ENCODE measurements around the gene TMEM150B. TPM values are rescaled to one million over a fixed set of nuclear protein-coding genes. Genes with fewer than 3 reads are reported as not detected.

The TMEM150B gene
- total and polyA plus RNA-seq, 2 experiments from 2014 or later = not detected

- no peak for DNase-seq (ENCODE audit: low read depth in 1 of 2, low spot score in 1 of 2)
- no peak overlapping the region for H3K27ac ChIP-seq
- peaks cover 4% of the 10 kb centered on the region for H3K4me1 ChIP-seq (ENCODE audit: low read depth)
- H3K27me3 ChIP-seq = no peaks in the 10 kb centered on the region
- no peaks in the 10 kb centered on the region for H3K9me3 ChIP-seq (ENCODE audit: low read depth)
- no peaks in the 10 kb centered on the region for H3K36me3 ChIP-seq
- H3K4me3 ChIP-seq = no peak overlapping the region
- TF ChIP-seq, protein P1, sequence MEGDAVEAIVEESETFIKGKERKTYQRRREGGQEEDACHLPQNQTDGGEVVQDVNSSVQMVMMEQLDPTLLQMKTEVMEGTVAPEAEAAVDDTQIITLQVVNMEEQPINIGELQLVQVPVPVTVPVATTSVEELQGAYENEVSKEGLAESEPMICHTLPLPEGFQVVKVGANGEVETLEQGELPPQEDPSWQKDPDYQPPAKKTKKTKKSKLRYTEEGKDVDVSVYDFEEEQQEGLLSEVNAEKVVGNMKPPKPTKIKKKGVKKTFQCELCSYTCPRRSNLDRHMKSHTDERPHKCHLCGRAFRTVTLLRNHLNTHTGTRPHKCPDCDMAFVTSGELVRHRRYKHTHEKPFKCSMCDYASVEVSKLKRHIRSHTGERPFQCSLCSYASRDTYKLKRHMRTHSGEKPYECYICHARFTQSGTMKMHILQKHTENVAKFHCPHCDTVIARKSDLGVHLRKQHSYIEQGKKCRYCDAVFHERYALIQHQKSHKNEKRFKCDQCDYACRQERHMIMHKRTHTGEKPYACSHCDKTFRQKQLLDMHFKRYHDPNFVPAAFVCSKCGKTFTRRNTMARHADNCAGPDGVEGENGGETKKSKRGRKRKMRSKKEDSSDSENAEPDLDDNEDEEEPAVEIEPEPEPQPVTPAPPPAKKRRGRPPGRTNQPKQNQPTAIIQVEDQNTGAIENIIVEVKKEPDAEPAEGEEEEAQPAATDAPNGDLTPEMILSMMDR (IDR thresholded peaks at IDR 0.05; ENCODE audit: low read depth, low read length) = no peak
These were observed 60.6 kb downstream of the TMEM150B start for GRCh38 chr19:55264531-55264930.

Other genes starting within 250 kb of the TMEM150B start
- 2.0 and 3.9 TPM in 2 replicates for gene EPS8L1, start 249.5 kb downstream of the TMEM150B start, total RNA-seq
- 1.1 and 1.2 TPM in 2 replicates for gene EPS8L1, start 249.5 kb downstream of the TMEM150B start, polyA plus RNA-seq
- gene PPP1R12C, start 207.7 kb downstream of the TMEM150B start, total RNA-seq = 107 and 120 TPM in 2 replicates
- gene PPP1R12C, start 207.7 kb downstream of the TMEM150B start, polyA plus RNA-seq = 32.9 and 38.0 TPM in 2 replicates
- 16.1 and 25.0 TPM in 2 replicates for gene TNNT1, start 176.1 kb downstream of the TMEM150B start, total RNA-seq
- 34.7 and 35.5 TPM in 2 replicates for gene TNNT1, start 176.1 kb downstream of the TMEM150B start, polyA plus RNA-seq
- gene TNNI3, start 167.6 kb downstream of the TMEM150B start, total RNA-seq = 64.5 and 78.6 TPM in 2 replicates
- gene TNNI3, start 167.6 kb downstream of the TMEM150B start, polyA plus RNA-seq = 49.8 and 85.5 TPM in 2 replicates
- 3.2 and 3.5 TPM in 2 replicates for gene DNAAF3, start 158.7 kb downstream of the TMEM150B start, total RNA-seq
- gene DNAAF3, start 158.7 kb downstream of the TMEM150B start, polyA plus RNA-seq = 7.6 and 14.3 TPM in 2 replicates
- 0.12 and 0.53 TPM in 2 replicates for gene SYT5, start 145.1 kb downstream of the TMEM150B start, total RNA-seq
- gene SYT5, start 145.1 kb downstream of the TMEM150B start, polyA plus RNA-seq = not detected in 2 replicates
- 3.0 and 6.9 TPM in 2 replicates for gene PTPRH, start 115.8 kb downstream of the TMEM150B start, total RNA-seq
- gene PTPRH, start 115.8 kb downstream of the TMEM150B start, polyA plus RNA-seq = 2.3 TPM in 2 replicates
- 4.2 and 4.7 TPM in 2 replicates for gene TMEM86B, start 96.6 kb downstream of the TMEM150B start, total RNA-seq
- gene TMEM86B, start 96.6 kb downstream of the TMEM150B start, polyA plus RNA-seq = 2.6 and 5.3 TPM in 2 replicates
- gene PPP6R1, start 66.3 kb downstream of the TMEM150B start, total RNA-seq = 87.9 and 91.7 TPM in 2 replicates
- 98.7 and 101 TPM in 2 replicates for gene PPP6R1, start 66.3 kb downstream of the TMEM150B start, polyA plus RNA-seq
- gene HSPBP1, start 45.2 kb downstream of the TMEM150B start, total RNA-seq = 47.2 and 77.7 TPM in 2 replicates
- 68.9 and 123 TPM in 2 replicates for gene HSPBP1, start 45.2 kb downstream of the TMEM150B start, polyA plus RNA-seq
- gene BRSK1, start 41.3 kb downstream of the TMEM150B start, total RNA-seq = 34.4 and 34.7 TPM in 2 replicates
- 3.5 and 5.6 TPM in 2 replicates for gene BRSK1, start 41.3 kb downstream of the TMEM150B start, polyA plus RNA-seq
- gene KMT5C, start 14.5 kb upstream of the TMEM150B start, total RNA-seq = 58.9 and 82.4 TPM in 2 replicates
- gene KMT5C, start 14.5 kb upstream of the TMEM150B start, polyA plus RNA-seq = 63.5 and 81.7 TPM in 2 replicates
- gene COX6B2, start 29.4 kb upstream of the TMEM150B start, total RNA-seq = not detected in 2 replicates
- 0.06 and 0.17 TPM in 2 replicates for gene COX6B2, start 29.4 kb upstream of the TMEM150B start, polyA plus RNA-seq
- not detected in 2 replicates for gene GARIN5B, start 37.9 kb upstream of the TMEM150B start, total RNA-seq
- gene GARIN5B, start 37.9 kb upstream of the TMEM150B start, polyA plus RNA-seq = not detected in 2 replicates
- 0.12 and 0.49 TPM in 2 replicates for gene IL11, start 45.1 kb upstream of the TMEM150B start, total RNA-seq
- gene IL11, start 45.1 kb upstream of the TMEM150B start, polyA plus RNA-seq = 0.72 TPM in 1 of 2 replicates, not detected in the other
- not detected in 2 replicates for gene TMEM190, start 51.5 kb upstream of the TMEM150B start, total RNA-seq
- gene TMEM190, start 51.5 kb upstream of the TMEM150B start, polyA plus RNA-seq = 0.85 and 1.3 TPM in 2 replicates
- gene TMEM238, start 59.0 kb upstream of the TMEM150B start, total RNA-seq = 0.27 and 0.35 TPM in 2 replicates
- gene TMEM238, start 59.0 kb upstream of the TMEM150B start, polyA plus RNA-seq = 1.7 and 4.0 TPM in 2 replicates
- 757 and 1,325 TPM in 2 replicates for gene RPL28, start 60.6 kb upstream of the TMEM150B start, total RNA-seq
- 273 and 320 TPM in 2 replicates for gene RPL28, start 60.6 kb upstream of the TMEM150B start, polyA plus RNA-seq
- gene UBE2S, start 82.4 kb upstream of the TMEM150B start, total RNA-seq = 54.2 and 244 TPM in 2 replicates
- 164 and 471 TPM in 2 replicates for gene UBE2S, start 82.4 kb upstream of the TMEM150B start, polyA plus RNA-seq
- gene SHISA7, start 118.0 kb upstream of the TMEM150B start, total RNA-seq = not detected in 2 replicates
- gene SHISA7, start 118.0 kb upstream of the TMEM150B start, polyA plus RNA-seq = not detected in 2 replicates
- 99.4 and 200 TPM in 2 replicates for gene ISOC2, start 136.3 kb upstream of the TMEM150B start, total RNA-seq
- 73.9 and 89.7 TPM in 2 replicates for gene ISOC2, start 136.3 kb upstream of the TMEM150B start, polyA plus RNA-seq
- gene C19orf85, start 139.4 kb upstream of the TMEM150B start, total RNA-seq = not detected in 2 replicates
- gene C19orf85, start 139.4 kb upstream of the TMEM150B start, polyA plus RNA-seq = not detected in 2 replicates
- 15.7 and 16.7 TPM in 2 replicates for gene ZNF628, start 151.3 kb upstream of the TMEM150B start, total RNA-seq
- 0.95 and 0.96 TPM in 2 replicates for gene ZNF628, start 151.3 kb upstream of the TMEM150B start, polyA plus RNA-seq
- 56.5 and 78.7 TPM in 2 replicates for gene NAT14, start 159.8 kb upstream of the TMEM150B start, total RNA-seq
- 137 and 138 TPM in 2 replicates for gene NAT14, start 159.8 kb upstream of the TMEM150B start, polyA plus RNA-seq
- gene SSC5D, start 163.1 kb upstream of the TMEM150B start, total RNA-seq = 0.32 and 0.89 TPM in 2 replicates
- 0.15 and 0.60 TPM in 2 replicates for gene SSC5D, start 163.1 kb upstream of the TMEM150B start, polyA plus RNA-seq
- 2.4 and 5.3 TPM in 2 replicates for gene SBK2, start 211.8 kb upstream of the TMEM150B start, total RNA-seq
- gene SBK2, start 211.8 kb upstream of the TMEM150B start, polyA plus RNA-seq = 6.8 and 7.1 TPM in 2 replicates
- 0.71 and 0.88 TPM in 2 replicates for gene SBK3, start 220.2 kb upstream of the TMEM150B start, total RNA-seq
- not detected in 2 replicates for gene SBK3, start 220.2 kb upstream of the TMEM150B start, polyA plus RNA-seq